ENCODE data around the gene FREM3.
"Not testable (repeated sequence)": the region's sequence is repeated elsewhere in the genome, so short reads cannot be mapped to it uniquely, and the experiment has no call there.

Gene FREM3

DNA sequence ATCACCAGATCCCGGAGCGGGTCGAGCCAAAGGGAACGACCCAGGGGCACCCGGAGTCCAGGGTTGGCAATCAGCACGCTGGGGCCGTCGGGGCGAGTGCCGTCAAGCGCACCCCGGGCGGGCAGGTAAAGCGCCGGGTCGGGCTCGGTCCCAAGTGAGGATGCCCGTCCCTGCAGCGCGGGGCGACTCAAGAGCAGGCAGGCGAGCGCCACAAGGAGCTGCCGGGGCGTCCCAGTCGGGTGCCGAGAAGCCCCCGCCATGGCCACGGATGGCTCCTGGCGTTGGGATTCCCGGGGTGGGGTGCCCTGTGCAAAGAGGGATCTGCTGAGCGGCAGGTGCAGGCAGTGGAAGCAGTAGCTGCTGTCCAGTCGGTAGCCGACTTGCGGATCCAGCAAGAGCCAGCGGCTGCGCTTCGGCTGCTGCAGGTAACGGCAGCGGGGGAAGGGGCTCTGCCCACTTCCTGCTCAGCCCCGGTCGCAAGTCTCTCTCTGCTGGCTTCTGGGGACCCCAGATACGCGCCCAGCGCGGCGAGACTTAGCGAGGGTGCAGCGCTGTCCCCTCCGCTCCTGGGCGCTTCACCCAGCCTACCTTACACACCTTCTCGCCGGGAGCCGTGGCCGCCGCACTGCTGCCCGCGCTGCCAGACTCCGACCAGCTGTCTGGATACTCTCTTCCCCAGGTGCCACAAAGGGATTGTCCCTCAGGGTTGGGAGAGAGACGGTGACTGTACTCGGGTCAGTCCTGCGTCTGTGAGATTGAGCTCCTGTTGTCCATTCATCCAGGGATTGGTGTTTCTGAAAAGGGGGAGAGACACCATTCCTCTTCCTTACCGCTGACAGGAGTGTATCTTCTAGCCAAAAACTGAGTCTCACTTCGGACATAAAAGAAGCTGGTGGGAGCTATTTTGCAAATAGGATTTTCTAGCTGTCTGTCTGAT, at the start of gene FREM3:
Gene FREM3, minus strand, starts transcription at position 260 of the 937 bp plus-strand sequence. Its CDS starts 0 bp downstream, at position 260.
- DNase-seq (ENCODE audit: low read depth): no peak

- no peak for DNase-seq (ENCODE audit: low read depth)
Measured at GRCh38 chr4:143745874-143746273, 45.4 kb upstream of the FREM3 start.

- DNase-seq (ENCODE audit: low read depth): no peak
Measured at GRCh38 chr4:143743591-143743990, 43.1 kb upstream of the FREM3 start.

- DNase-seq (ENCODE audit: low read depth): no peak
Measured at GRCh38 chr4:143742834-143743233, 42.4 kb upstream of the FREM3 start.

GRCh38 chr4:143736861-143737260, 36.4 kb upstream of the FREM3 start:
- no peak for DNase-seq (ENCODE audit: low read depth)

DNA sequence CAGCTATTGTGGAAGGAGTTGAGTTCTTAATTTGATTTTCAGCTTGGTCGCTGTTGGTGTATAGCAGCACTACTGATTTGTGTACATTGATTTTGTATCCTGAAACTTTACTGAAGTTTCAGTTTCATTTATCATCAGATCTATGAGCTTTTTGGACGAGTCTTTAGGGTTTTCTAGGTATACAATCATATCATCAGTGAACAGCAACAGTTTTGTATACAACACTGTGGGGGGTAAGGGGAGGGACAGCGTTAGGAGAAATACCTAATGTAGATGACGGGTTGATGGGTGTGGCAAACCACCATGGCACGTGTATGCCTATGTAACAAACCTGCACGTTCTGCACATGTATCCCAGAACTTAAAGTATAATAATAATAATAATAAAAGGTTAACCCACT, 35.6 kb upstream of the FREM3 start:
- DNase-seq (ENCODE audit: low read depth): not testable (repeated sequence)

DNA sequence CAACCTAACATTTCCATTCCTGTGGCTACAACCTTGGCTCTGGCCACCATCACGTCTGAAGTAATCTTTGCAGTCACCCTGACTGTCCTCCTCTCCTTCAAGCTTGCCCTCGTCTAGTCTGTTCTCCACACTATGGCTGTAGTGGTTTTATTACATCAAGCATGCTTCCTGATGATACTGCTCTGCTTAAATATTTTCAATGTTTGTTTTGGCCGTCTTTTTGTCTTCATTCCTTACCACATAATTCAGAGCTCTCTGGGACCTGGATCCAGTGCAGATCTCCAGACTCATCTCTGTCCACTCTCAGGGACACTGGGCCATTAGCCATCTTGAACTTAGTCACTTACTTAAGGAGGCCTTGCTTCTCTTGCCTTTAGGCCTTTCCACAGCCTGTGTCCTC, 27.7 kb upstream of the FREM3 start:
- no peak for DNase-seq (ENCODE audit: low read depth)

DNA sequence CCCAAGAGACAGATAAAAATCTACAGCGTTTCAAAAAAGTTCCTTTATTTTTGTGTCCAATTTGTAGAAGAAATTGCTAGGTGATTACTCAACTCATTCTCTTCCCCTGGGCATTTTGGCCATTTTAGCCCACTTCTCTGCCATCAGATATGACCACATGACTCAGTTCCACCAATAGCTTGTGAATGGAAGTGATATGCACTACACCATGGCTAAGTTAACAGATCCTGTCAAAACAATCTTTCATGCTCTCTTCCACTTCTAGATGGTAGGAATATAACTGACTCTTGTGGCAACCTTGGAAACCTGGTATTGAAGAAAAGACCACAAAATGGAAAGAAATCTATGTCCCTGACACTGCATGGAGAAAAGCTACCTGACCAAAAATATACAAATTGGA, 26.2 kb upstream of the FREM3 start:
- DNase-seq (ENCODE audit: low read depth): no peak

GRCh38 chr4:143721317-143721716, 20.8 kb upstream of the FREM3 start:
- DNase-seq (ENCODE audit: low read depth): no peak

DNA sequence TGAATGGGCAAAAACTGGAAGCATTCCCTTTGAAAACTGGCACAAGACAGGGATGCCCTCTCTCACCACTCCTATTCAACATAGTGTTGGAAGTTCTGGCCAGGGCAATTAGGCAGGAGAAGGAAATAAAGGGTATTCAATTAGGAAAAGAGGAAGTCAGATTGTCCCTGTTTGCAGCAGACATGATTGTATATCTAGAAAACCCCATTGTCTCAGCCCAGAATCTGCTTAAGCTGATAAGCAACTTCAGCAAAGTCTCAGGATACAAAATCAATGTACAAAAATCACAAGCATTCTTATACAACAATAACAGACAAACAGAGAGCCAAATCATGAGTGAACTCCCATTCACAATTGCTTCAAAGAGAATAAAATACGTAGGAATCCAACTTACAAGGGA, 18.3 kb upstream of the FREM3 start:
- not testable (repeated sequence) for DNase-seq (ENCODE audit: low read depth)

DNA sequence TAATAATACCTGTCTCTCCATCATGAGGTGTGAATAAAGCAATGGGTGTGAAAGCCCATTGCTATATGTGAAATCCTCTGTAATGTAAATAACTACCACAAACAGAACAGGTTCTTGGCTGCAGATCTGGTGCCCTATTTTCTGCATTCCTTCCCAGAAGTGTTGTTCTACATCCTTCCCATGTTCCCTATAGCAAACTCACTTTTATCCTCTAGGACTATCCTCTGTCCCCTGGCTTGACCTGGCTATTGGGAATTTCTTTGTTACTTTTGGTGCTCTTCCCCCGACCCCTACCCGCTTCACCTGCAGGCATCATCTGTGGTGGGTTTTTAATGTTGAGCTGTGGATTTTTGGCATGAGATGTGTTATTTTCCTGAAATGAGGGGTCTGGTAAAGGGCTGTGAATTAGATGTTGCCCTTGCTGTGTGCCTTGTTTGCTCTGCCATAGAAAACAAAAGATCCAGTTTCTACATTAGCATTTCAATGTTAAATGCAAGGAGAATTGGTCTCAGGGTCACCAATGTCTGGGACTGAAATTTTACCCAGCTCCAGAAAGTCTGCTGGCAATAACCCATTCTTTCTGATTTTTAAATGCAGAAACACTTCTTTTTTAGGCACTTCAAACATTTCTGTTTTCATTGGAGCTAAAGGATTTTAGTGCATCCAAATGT, 13.6 kb upstream of the FREM3 start:
- no peak for DNase-seq (ENCODE audit: low read depth)

DNA sequence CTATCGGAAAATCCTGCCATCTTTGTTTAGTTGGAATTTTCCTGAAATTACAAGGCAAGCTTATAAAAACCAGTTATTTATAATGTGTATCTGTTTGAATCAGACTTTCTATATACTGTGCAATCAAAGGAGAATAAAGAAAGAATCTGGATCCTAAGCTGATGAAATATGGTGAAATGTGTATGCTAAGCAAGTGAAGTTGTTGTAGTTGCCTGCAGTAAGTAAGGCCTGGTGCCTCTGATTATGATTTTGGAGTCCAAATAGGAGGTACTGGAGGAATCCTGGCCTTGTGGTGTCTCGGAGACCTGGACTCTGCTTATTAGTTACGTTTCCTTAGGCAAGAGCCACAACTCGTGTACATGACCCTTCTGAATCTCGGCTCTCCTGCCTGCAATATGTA, 13.1 kb upstream of the FREM3 start:
- no peak for DNase-seq (ENCODE audit: low read depth)

- no peak for DNase-seq (ENCODE audit: low read depth)
Measured at GRCh38 chr4:143712155-143712550, 11.7 kb upstream of the FREM3 start.

DNA sequence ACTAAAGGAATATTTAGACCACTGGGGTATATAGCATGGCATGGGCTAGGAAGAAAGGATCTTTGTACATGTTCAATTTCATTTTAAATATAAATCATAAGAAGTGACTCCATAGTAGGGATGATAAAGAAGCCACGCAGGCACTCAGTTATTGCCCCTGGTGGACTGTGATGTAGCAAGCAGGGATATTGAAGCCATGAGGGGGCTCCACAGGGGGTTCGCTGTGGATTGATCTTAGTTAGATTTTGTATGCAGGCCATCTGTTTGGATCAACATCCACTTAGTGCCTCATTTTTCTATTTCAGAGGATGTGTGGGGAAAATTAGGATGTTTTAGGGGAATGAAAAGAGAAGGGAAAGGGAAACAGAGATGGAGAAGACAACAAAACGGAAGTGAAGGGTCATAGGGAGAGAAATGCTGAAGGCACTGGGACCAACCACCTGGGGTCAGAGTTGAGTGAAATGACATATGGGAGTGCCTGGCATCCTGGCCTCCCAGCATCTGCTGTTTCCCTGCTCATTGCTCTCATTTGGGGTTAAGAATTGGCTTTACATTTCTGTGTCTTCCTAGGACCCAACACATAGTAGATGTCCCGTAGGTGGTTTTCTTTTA, 11.2 kb upstream of the FREM3 start:
- no peak for DNase-seq (ENCODE audit: low read depth)

DNA sequence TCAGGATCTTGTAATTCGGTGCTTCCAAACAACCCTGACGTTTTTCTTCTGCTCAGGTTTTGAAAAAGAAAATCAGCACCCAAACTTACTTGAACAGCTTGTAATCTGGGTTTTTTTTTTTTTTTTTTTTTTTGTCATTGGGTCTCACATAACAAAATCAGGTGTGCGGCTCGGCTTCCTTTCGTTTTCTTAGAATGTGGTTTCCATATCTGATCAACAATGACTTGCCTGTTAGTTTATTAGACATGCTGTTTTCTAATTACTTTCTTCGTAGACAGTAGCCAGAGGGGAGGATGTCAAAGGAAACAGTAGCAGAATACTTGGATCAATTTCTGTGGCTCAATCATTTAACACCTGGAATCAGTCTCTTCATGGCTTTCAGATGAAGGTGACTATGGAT, 890 bp upstream of the FREM3 start:
- DNase-seq (ENCODE audit: low read depth): no peak

GRCh38 chr4:143700046-143700415, 444 bp downstream of the FREM3 start:
- DNase-seq (ENCODE audit: low read depth): no peak

DNA sequence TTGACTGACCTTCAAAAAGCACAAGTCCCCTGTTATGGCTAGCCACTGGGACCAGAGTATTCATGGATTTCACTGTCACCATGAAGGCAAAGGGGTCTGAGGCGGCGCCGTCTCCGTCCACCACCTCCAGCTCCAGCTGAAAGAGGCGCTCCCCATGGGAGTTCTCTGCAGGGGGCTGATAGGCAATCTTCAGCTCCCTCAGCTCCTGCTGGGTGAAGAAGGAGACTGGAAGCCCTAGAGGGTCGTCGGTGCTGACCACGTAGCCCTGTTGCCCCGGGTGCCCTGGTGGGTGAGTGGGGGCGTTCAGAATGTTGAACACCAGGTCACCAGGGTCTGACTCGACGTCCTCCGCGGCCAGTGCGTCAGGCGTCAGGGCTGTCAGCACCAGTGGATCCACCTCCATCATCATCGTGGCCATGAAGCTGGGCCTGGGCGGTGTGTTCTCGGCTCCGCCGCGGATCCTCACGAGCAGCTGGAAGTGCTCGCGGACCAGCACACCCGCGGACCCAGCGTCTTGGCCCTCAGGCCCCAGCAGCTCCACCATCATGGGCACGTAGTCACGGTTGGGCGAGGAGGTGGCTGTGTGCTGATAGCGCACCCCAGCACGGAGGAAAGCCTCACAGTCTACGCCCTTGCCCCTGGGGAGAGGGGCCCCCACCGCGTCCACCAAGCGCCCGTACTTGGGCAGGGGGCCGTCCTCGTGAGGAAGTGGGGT, 987 bp downstream of the FREM3 start:
- no peak for DNase-seq (ENCODE audit: low read depth)

- no peak for DNase-seq (ENCODE audit: low read depth)
Measured at GRCh38 chr4:143693856-143694255, 6.6 kb downstream of the FREM3 start.

- no peak for DNase-seq (ENCODE audit: low read depth)
Measured at GRCh38 chr4:143692241-143692640, 8.2 kb downstream of the FREM3 start.

- no peak for DNase-seq (ENCODE audit: low read depth)
Measured at GRCh38 chr4:143679434-143679833, 21.0 kb downstream of the FREM3 start.

DNA sequence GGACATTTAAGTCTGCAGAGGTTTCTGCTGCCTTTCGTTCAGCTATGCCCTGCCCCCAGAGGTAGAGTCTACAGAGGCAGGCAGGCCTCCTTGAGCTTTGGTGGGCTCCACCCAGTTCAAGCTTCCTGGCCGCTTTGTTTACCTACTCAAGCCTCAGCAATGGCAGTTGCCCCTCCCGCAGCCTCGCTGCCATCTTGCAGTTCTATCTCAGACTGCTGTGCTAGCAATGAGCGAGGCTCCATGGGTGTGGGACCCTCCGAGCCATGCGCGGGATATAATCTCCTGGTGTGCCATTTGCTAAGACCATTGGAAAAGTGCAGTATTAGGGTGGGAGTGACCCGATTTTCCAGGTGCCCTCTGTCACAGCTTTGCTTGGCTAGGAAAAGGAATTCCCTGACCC, 26.8 kb downstream of the FREM3 start:
- DNase-seq (ENCODE audit: low read depth): not testable (repeated sequence)

DNA sequence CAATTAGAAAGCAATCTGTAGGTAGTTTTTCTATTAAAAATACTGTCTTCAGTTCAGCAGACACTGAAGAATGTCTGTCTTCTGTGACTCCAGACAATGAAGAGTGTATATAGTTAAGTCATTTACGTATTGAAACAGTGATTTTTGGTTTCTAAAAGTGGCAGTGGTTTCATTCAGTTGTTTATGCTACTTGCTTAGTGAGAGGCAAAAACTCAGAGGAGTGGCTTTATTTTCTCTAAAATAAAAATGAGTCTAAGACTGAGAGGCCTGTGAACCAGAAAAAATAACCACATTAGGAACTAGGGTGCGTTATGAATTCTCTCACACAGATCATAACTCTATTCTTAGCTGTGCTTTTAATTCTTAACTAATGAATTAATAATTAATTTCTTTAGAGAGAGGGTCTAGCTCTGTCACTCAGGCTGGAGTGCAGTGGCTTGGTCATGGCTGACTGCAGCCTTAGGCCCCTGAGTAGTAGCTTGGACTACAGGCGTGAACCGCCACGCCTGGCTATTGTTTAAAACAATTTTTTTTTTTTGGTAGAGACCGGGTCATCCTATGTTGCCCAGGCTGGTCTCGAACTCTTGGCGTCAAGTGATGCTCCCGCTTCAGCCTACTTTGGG, 31.4 kb downstream of the FREM3 start:
- no peak for DNase-seq (ENCODE audit: low read depth)

Data from activated gamma-delta T cell treated with anti-CD3 and anti-CD28 coated beads, Interleukin-2, amount 50 U/mL, for 16 hours (primary cell).